Activated CD8-positive, alpha-beta T cell treated with anti-CD3 and anti-CD28 coated beads for 36 hours (primary cell): Measurements from ENCODE around the gene LPCAT3. TPM values are rescaled to one million over a fixed set of nuclear protein-coding genes. Genes with fewer than 3 reads are reported as not detected.

ENCODE experiments used
- ATAC-seq: fragments of 200-7000 bp; cut with Tn5 transposase; one replicate; pipeline ENCODE4 v1.10.0; 2021; ENCODE audit warnings: mild to moderate bottlenecking, moderate library complexity
- CTCF ChIA-PET: fragments of 350-600 bp; sonication (Branson Sonifier 250); formaldehyde crosslinking; loops from one replicate; lab custom pipeline; 2021; ENCODE audit warnings: antibody characterized with exemption; lab: Charles Lee
- POLR2A ChIA-PET: fragments of 350-600 bp; sonication (Branson Sonifier 250); formaldehyde crosslinking; loops from one replicate; lab custom pipeline; 2021; ENCODE audit warnings: antibody characterized with exemption; lab: Charles Lee
- DNase-seq: peaks from one replicate; pipeline ENCODE4 v3.0.0-alpha.2; 2020
- H3K27ac Mint-ChIP-seq: one replicate; pipeline ENCODE4 v1.8.0; 2021; ENCODE audit warnings: mild to moderate bottlenecking, mixed read lengths
- H3K27me3 Mint-ChIP-seq: one replicate; pipeline ENCODE4 v1.8.0; 2021; ENCODE audit warnings: mixed read lengths
- H3K36me3 Mint-ChIP-seq: one replicate; pipeline ENCODE4 v1.8.0; 2021; ENCODE audit warnings: low read depth, mixed read lengths
- H3K4me1 Mint-ChIP-seq: one replicate; pipeline ENCODE4 v1.8.0; 2021; ENCODE audit warnings: low read depth, mixed read lengths
- H3K4me3 Mint-ChIP-seq: one replicate; pipeline ENCODE4 v1.8.0; 2021; ENCODE audit warnings: mild to moderate bottlenecking, moderate library complexity, mixed read lengths
- H3K9me3 Mint-ChIP-seq: one replicate; pipeline ENCODE4 v1.8.0; 2021; ENCODE audit warnings: mixed read lengths
- CTCF ChIP-seq: fragments of 200-600 bp; IDR thresholded peaks from one replicate; pipeline ENCODE4 v1.8.0; 2022; ENCODE audit warnings: antibody characterized with exemption, mild to moderate bottlenecking
- intact Hi-C: fragments of 100-400 bp; cut with micrococcal nuclease; formaldehyde crosslinking; loops from one replicate; pipeline ENCODE4 v1.10.0; 2022
- total RNA-seq, 2 experiments: library from RNA; stranded (reverse); gene quantifications; one replicate each; pipeline ENCODE4 v1.2.3, GENCODE V29; 2021

LPCAT3 gene
- total RNA-seq, 2 experiments from 2014 or later = 17.3 to 18.1 TPM

DNA sequence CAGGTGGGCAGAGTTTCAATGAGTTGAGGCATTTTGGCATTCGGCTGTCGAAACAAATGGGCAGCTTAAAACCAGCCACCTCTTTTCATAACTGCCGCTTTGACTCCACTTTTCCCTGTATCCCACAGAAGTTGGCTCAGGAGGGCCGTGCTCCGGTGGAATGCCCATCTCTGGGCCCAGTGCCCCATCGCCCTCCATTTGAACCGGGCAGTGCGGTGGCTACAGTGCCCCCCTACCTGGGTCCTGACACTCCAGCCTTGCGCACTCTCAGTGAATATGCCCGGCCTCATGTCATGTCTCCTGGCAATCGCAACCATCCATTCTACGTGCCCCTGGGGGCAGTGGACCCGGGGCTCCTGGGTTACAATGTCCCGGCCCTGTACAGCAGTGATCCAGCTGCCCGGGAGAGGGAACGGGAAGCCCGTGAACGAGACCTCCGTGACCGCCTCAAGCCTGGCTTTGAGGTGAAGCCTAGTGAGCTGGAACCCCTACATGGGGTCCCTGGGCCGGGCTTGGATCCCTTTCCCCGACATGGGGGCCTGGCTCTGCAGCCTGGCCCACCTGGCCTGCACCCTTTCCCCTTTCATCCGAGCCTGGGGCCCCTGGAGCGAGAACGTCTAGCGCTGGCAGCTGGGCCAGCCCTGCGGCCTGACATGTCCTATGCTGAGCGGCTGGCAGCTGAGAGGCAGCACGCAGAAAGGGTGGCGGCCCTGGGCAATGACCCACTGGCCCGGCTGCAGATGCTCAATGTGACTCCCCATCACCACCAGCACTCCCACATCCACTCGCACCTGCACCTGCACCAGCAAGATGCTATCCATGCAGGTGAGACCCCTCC, 79.7 kb downstream of the LPCAT3 start:
- no peaks in the 10 kb centered on the region for H3K9me3 Mint-ChIP-seq
- no peak for DNase-seq

DNA sequence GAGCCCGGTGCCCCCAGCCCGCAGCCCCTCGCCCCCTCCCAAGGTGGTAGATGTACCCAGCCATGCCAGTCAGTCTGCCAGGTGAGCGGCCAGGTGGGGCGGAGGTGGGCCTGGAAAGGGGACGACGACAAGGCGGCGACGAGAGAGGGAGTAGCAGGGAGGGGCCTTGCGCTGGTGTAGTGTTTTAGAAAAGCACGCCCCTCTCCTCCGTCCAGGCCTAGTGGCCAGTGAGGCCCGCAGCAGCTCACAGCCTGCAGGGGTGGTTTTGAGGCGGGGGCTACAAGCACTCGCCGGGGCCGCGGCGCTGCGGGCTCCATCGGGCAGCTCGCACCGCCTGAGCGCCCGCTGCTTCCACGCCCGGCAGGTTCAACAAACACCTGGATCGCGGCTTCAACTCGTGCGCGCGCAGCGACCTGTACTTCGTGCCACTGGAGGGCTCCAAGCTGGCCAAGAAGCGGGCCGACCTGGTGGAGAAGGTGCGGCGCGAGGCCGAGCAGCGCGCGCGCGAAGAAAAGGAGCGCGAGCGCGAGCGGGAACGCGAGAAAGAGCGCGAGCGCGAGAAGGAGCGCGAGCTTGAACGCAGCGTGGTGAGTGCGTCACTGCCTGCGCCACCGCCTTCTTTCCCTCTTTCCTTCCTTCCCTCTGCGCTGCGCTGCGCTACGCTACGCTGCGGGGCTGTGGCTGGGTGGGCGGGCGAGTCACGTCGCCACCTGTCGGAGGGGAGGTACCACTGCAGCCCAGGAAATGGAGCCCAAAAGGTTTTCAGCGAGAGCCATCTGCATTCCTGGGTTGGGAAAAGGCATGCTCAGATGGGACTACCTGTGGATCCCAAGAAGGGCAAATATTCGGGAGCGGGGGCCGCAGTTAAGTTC, 80.6 kb downstream of the LPCAT3 start:
- DNase-seq = peak; percentile 96
- peak; percentile 88 for ATAC-seq
- Mint-ChIP-seq H3K36me3 (peaks cover 39% of the 10 kb centered on the region), H3K9me3 (no peaks in the 10 kb centered on the region), H3K27ac (peak overlapping the region; percentile 98), H3K4me1 (peaks cover 54% of the 10 kb centered on the region), H3K27me3 (no peaks in the 10 kb centered on the region), H3K4me3 (peak overlapping the region; percentile 83)
- TF ChIP-seq CTCF = peak; percentile 89
- intact Hi-C loops = no loop called here
- POLR2A ChIA-PET = interaction anchor here (0.7 to 36.0 kb wide), 20 partner anchors 11 to 402 kb away, joined by 3 to 1266 read pairs (median 4); partner anchors contain the start of genes ATN1, C12orf57, CDCA3 and EMG1
- CTCF ChIA-PET = interaction anchor here (0.7 to 22.8 kb wide), 22 partner anchors 11 to 398 kb away, joined by 3 to 460 read pairs (median 5); partner anchors contain the start of genes ATN1, COPS7A, ENO2 and SPSB2

More for the DNA sequence above, 79.7 kb downstream of the LPCAT3 start:
- peak overlapping the region; percentile 83 for H3K4me3 Mint-ChIP-seq
- H3K36me3 Mint-ChIP-seq = peaks cover 39% of the 10 kb centered on the region
- peaks cover 54% of the 10 kb centered on the region for H3K4me1 Mint-ChIP-seq
- H3K27me3 Mint-ChIP-seq = no peaks in the 10 kb centered on the region
- CTCF ChIA-PET = interaction anchor here (1.0 to 22.8 kb wide), 18 partner anchors 10 to 398 kb away, joined by 3 to 460 read pairs (median 5); partner anchors contain the start of genes ATN1, COPS7A, ENO2 and SPSB2
- TF ChIP-seq CTCF = peak; percentile 4
- POLR2A ChIA-PET = interaction anchor here (0.7 to 36.0 kb wide), 15 partner anchors 12 to 249 kb away, joined by 3 to 1266 read pairs (median 4); partner anchors contain the start of genes ATN1, C12orf57, CDCA3 and EMG1
- no peak for ATAC-seq
- intact Hi-C loops = no loop called here
- peak overlapping the region; percentile 98 for H3K27ac Mint-ChIP-seq

DNA sequence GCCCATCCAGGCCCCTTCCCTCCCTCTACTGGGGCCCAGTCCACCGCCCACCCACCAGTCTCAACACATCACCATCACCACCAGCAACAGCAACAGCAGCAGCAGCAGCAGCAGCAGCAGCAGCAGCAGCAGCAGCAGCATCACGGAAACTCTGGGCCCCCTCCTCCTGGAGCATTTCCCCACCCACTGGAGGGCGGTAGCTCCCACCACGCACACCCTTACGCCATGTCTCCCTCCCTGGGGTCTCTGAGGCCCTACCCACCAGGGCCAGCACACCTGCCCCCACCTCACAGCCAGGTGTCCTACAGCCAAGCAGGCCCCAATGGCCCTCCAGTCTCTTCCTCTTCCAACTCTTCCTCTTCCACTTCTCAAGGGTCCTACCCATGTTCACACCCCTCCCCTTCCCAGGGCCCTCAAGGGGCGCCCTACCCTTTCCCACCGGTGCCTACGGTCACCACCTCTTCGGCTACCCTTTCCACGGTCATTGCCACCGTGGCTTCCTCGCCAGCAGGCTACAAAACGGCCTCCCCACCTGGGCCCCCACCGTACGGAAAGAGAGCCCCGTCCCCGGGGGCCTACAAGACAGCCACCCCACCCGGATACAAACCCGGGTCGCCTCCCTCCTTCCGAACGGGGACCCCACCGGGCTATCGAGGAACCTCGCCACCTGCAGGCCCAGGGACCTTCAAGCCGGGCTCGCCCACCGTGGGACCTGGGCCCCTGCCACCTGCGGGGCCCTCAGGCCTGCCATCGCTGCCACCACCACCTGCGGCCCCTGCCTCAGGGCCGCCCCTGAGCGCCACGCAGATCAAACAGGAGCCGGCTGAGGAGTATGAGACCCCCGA, 81.4 kb downstream of the LPCAT3 start:
- Mint-ChIP-seq H3K36me3 (peaks cover 39% of the 10 kb centered on the region), H3K9me3 (no peaks in the 10 kb centered on the region), H3K4me1 (peaks cover 56% of the 10 kb centered on the region), H3K27ac (peak overlapping the region; percentile 98), H3K27me3 (no peaks in the 10 kb centered on the region), H3K4me3 (peak overlapping the region; percentile 83)
- POLR2A ChIA-PET = interaction anchor here (0.7 to 36.0 kb wide), 15 partner anchors 10 to 401 kb away, joined by 3 to 1266 read pairs (median 4); partner anchors contain the start of genes ATN1, C12orf57, EMG1 and PHB2
- no peak for TF ChIP-seq CTCF
- DNase-seq = peak; percentile 87
- CTCF ChIA-PET = interaction anchor here (0.9 to 22.8 kb wide), 16 partner anchors 10 to 397 kb away, joined by 3 to 460 read pairs (median 5); partner anchors contain the start of genes ATN1, SPSB2 and ZNF384
- ATAC-seq = peak; percentile 50
- intact Hi-C loops = no loop called here

- intact Hi-C loops = no loop called here
- H3K27ac Mint-ChIP-seq = peak overlapping the region; percentile 98
- no peak for DNase-seq
- H3K4me3 Mint-ChIP-seq = peak overlapping the region; percentile 83
- CTCF ChIA-PET = interaction anchor here (0.9 to 22.8 kb wide), 7 partner anchors 10 to 107 kb away, joined by 3 to 460 read pairs (median 26); partner anchors contain the start of genes ATN1 and SPSB2
- ATAC-seq = no peak
- H3K9me3 Mint-ChIP-seq = no peaks in the 10 kb centered on the region
- H3K27me3 Mint-ChIP-seq = no peaks in the 10 kb centered on the region
- H3K4me1 Mint-ChIP-seq = peaks cover 56% of the 10 kb centered on the region
- H3K36me3 Mint-ChIP-seq = peaks cover 35% of the 10 kb centered on the region
- TF ChIP-seq CTCF = no peak
- POLR2A ChIA-PET = interaction anchor here (1.3 to 36.0 kb wide), 6 partner anchors 10 to 82 kb away, joined by 3 to 1266 read pairs (median 50); partner anchors contain the start of genes ATN1, C12orf57, EMG1 and PHB2
These were observed 82.1 kb downstream of the LPCAT3 start for GRCh38 chr12:6936194-6936635.
